GM12801 (cell line): ENCODE data around the gene LRRC3C.

Experiments used
- CTCF ChIP-seq: IDR thresholded peaks from one replicate; pipeline ENCODE4 v1.5.1; 2011; ENCODE audit warnings: control low read depth; ENCODE audit not compliant: insufficient read length; ENCODE audit errors: extremely low read depth

Gene LRRC3C

GRCh38 chr17:39953471-39953888 is 25.9 kb downstream of the LRRC3C start:
- TF ChIP-seq CTCF: no peak

- no peak for TF ChIP-seq CTCF
Observed at GRCh38 chr17:39954876-39955275, 27.3 kb downstream of the LRRC3C start.

- no peak for TF ChIP-seq CTCF
Observed at GRCh38 chr17:39955726-39956225, 28.2 kb downstream of the LRRC3C start.

- no peak for TF ChIP-seq CTCF
Observed at GRCh38 chr17:39960524-39961041, 33.1 kb downstream of the LRRC3C start.

- TF ChIP-seq CTCF: no peak
Observed at GRCh38 chr17:39962642-39963220, 35.2 kb downstream of the LRRC3C start, which contains the start of gene GSDMA. Gene GSDMA (plus strand): TSS chr17:39963004. CDS start chr17:39965688, 2,684 bp downstream.

- TF ChIP-seq CTCF: no peak
Observed at GRCh38 chr17:39963829-39964228, 36.3 kb downstream of the LRRC3C start.

- TF ChIP-seq CTCF: no peak
Observed at GRCh38 chr17:39965017-39965699, 37.6 kb downstream of the LRRC3C start.
